ENCODE data around the gene HIVEP3.

GRCh38 chr1:41917076-41917475 lies 1.6 kb downstream of the HIVEP3 start:
- TF ChIP-seq ZNF274 (IDR thresholded peaks at IDR 0.05; ENCODE audit: low read depth, low read length), result no peak
- TF ChIP-seq YY1 (IDR thresholded peaks at IDR 0.05; ENCODE audit: insufficient read depth, insufficient read length), result no peak
- no peak for TF ChIP-seq SUZ12 (IDR thresholded peaks at IDR 0.05; ENCODE audit: extremely low read depth, insufficient read depth, insufficient read length)
